IMR-90 (cell line): ENCODE data around the gene IRF2BP2. TPM values are rescaled to one million over a fixed set of nuclear protein-coding genes. Genes with fewer than 3 reads are reported as not detected.

Experiments used
- CEBPB ChIP-seq: IDR thresholded peaks from 2 replicates; pipeline ENCODE4 v1.6.1; 2012; ENCODE audit warnings: low read depth, low read length, improper control_type of control experiment
- CHD1 ChIP-seq: IDR thresholded peaks from 2 replicates; pipeline ENCODE4 v1.6.1; 2012; ENCODE audit warnings: low read depth, low read length, improper control_type of control experiment
- ELK1 ChIP-seq: fragments of 150-350 bp; IDR thresholded peaks from 2 replicates; pipeline ENCODE4 v1.6.1; 2016; ENCODE audit warnings: low read depth, mild to moderate bottlenecking, low read length, moderate library complexity, borderline replicate concordance
- RAD21 ChIP-seq: IDR thresholded peaks from 2 replicates; pipeline ENCODE4 v1.6.1; 2012; ENCODE audit warnings: low read length, improper control_type of control experiment
- polyA plus RNA-seq, 3 experiments: library from polyadenylated mRNA; depleted of rRNA; stranded (reverse); fragments of >200 nt; gene quantifications; 2 replicates each; pipeline ENCODE4 v1.2.3, GENCODE V29; 2012; ENCODE audit warnings: low replicate concordance in 1 of 3
- total RNA-seq: library from RNA; depleted of rRNA; stranded (reverse); fragments of >200 nt; gene quantifications from 2 replicates; pipeline ENCODE4 v1.2.3, GENCODE V29; 2012

The IRF2BP2 gene
- total and polyA plus RNA-seq, 2 of the 4 experiments (the other 2 are of a cell fraction), result 47.0 to 66.6 TPM

DNA sequence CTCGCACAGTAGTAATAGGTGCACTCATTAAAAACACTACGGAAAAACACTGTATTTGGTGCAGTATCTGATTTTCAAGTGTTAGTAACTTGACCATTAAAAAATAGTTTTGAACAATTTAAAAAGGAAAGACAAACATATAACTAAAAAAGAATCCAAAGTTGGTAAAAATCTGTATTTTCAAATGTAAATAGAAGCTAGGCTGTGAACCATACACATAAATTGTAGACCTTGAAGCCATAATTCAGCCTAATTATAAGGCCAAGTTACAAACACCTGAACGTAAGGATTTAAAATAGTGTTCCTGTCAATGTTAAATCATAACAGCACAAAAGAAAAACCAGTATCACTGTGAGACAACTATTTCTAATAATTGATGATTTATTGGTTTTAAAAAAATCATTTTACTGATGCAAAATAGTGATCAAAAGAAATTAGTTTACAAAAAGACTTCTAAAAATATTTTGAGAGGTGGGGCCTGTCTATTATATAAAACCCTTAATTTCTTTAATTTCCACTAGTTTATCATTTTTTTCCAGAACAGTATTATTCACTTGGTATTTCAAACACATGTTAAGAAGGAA lies 4.5 kb downstream of the IRF2BP2 start (continued):
- TF ChIP-seq CEBPB (no peak), CHD1 (no peak), RAD21 (no peak), ELK1 (no peak)
